HCT116 (cell line): Measurements from ENCODE around the gene LIX1. TPM values are rescaled to one million over a fixed set of nuclear protein-coding genes. Genes with fewer than 3 reads are reported as not detected.

Experiments used
- ATAC-seq: fragments of 200-7000 bp; cut with Tn5 transposase; 2 replicates; pipeline ENCODE4 v1.9.1; 2020; ENCODE audit warnings: mild to moderate bottlenecking, moderate library complexity
- BruUV-seq: library from RNA; stranded (reverse); fragments of 400-500 nt; replicated peaks from 2 replicates; lab custom pipeline; 2021; lab: Mats Ljungman, UMichigan
- CTCF ChIA-PET: fragments of 300-600 bp; sonication (Branson Sonifier 250); formaldehyde crosslinking; loops from one replicate; lab custom pipeline; 2021; ENCODE audit warnings: antibody characterized with exemption; lab: Charles Lee
- POLR2A ChIA-PET: fragments of 300-600, 350-600 bp; sonication (Branson Sonifier 250); formaldehyde crosslinking; loops from one replicate; lab custom pipeline; 2021; ENCODE audit warnings: antibody characterized with exemption; lab: Charles Lee
- RAD21 ChIA-PET, 2 experiments: fragments of 300-600 bp; sonication (Branson Sonifier 250); formaldehyde crosslinking; loops; one replicate each; lab custom pipeline; 2023; ENCODE audit warnings: low total read pairs in 2 of 2; ENCODE audit not compliant: uncharacterized antibody in 2 of 2, unreplicated experiment in 2 of 2, low non-redundant PET in 1 of 2; lab: Charles Lee
- DNase-seq: peaks from one replicate; pipeline ENCODE4 v3.0.0-alpha.2; 2010; ENCODE audit warnings: low read depth, low spot score
- H2AFZ ChIP-seq: fragments of 200-600 bp; shearing (Covaris generic), sonication (generic); 2 replicates; pipeline ENCODE4 v1.6.1; 2017; ENCODE audit warnings: low read depth, mixed run types, mixed read lengths, antibody characterized with exemption, low read length; ENCODE audit not compliant: poor library complexity, severe bottlenecking
- H3K27ac ChIP-seq: 2 replicates; pipeline ENCODE4 v1.5.1; 2012; ENCODE audit warnings: low read depth, low read length
- H3K27me3 ChIP-seq: fragments of 200-600 bp; sonication (generic); 2 replicates; pipeline ENCODE4 v1.6.1; 2016; ENCODE audit warnings: mixed run types, low read length, mixed read lengths; ENCODE audit not compliant: insufficient read depth
- H3K36me3 ChIP-seq, 2 experiments: fragments of 200-500 bp in 1 of 2; fragments of 200-600 bp in 1 of 2; sonication (Bioruptor generic) in 1 of 2; sonication (generic) in 1 of 2; 2 replicates each; pipeline versions ENCODE4 v1.5.1 to v1.6.1; 2014 to 2016; ENCODE audit warnings: low read length in 2 of 2, inconsistent platforms in 1 of 2, mixed read lengths in 1 of 2, mixed run types in 1 of 2; ENCODE audit not compliant: insufficient read depth in 2 of 2, control insufficient read depth in 1 of 2
- H3K4me1 ChIP-seq, 2 experiments: fragments of 200-600 bp in 1 of 2; sonication (generic) in 1 of 2; 2 replicates each; pipeline versions ENCODE4 v1.5.1 to v1.6.1; 2012 to 2017; ENCODE audit warnings: low read length in 2 of 2, inconsistent platforms in 1 of 2, mild to moderate bottlenecking in 1 of 2, mixed read lengths in 1 of 2, mixed run types in 1 of 2, moderate library complexity in 1 of 2; ENCODE audit not compliant: insufficient read depth in 2 of 2, control insufficient read depth in 1 of 2
- H3K4me2 ChIP-seq: fragments of 200-600 bp; sonication (generic); 2 replicates; pipeline ENCODE4 v1.6.1; 2017; ENCODE audit warnings: mixed run types, low read length, mixed read lengths
- H3K4me3 ChIP-seq, 2 experiments: fragments of 200-600 bp in 1 of 2; sonication (generic) in 1 of 2; replicated peaks in 1 of 2; 2 replicates each; pipeline ENCODE4 v1.5.1; 2011 to 2016; ENCODE audit warnings: low read length in 2 of 2, control low read depth in 1 of 2, low read depth in 1 of 2, mild to moderate bottlenecking in 1 of 2, mixed read lengths in 1 of 2, mixed run types in 1 of 2
- H3K79me2 ChIP-seq: fragments of 200-600 bp; sonication (generic); 2 replicates; pipeline ENCODE4 v1.6.1; 2017; ENCODE audit warnings: mild to moderate bottlenecking, mixed run types, low read length, moderate library complexity, mixed read lengths; ENCODE audit not compliant: insufficient read depth
- H3K9ac ChIP-seq: fragments of 200-600 bp; sonication (generic); 2 replicates; pipeline ENCODE4 v1.6.1; 2016; ENCODE audit warnings: low read length, mixed read lengths
- H3K9me2 ChIP-seq: fragments of 200-600 bp; sonication (generic), shearing (Covaris generic); 2 replicates; pipeline ENCODE4 v1.6.1; 2017; ENCODE audit warnings: mixed run types, mild to moderate bottlenecking, moderate library complexity; ENCODE audit not compliant: insufficient read depth
- H3K9me3 ChIP-seq, 2 experiments: fragments of 200-500 bp in 1 of 2; fragments of 200-600 bp in 1 of 2; sonication (Bioruptor generic) in 1 of 2; sonication (generic) in 1 of 2; 2 replicates each; pipeline ENCODE4 v1.6.1; 2014 to 2017; ENCODE audit warnings: low read length in 2 of 2, mixed read lengths in 2 of 2, inconsistent platforms in 1 of 2, low read depth in 1 of 2, mild to moderate bottlenecking in 1 of 2, mixed run types in 1 of 2, moderate library complexity in 1 of 2; ENCODE audit not compliant: control insufficient read depth in 1 of 2, insufficient read depth in 1 of 2
- H4K20me1 ChIP-seq: fragments of 200-600 bp; sonication (generic), shearing (Covaris generic); 2 replicates; pipeline ENCODE4 v1.6.1; 2017; ENCODE audit warnings: mixed run types, mild to moderate bottlenecking, moderate library complexity; ENCODE audit not compliant: insufficient read depth
- CBX3 ChIP-seq: IDR thresholded peaks from 2 replicates; pipeline ENCODE4 v1.6.1; 2012; ENCODE audit warnings: low read depth
- EZH2 ChIP-seq: fragments of 200-600 bp; sonication (generic); IDR thresholded peaks from 2 replicates; pipeline ENCODE4 v1.6.1; 2017; ENCODE audit warnings: antibody characterized with exemption, mixed run types
- EZH2phosphoT487 ChIP-seq: fragments of 200-600 bp; IDR thresholded peaks from 2 replicates; pipeline ENCODE4 v1.6.1; 2018; ENCODE audit warnings: antibody characterized with exemption, borderline replicate concordance
- FOSL1 ChIP-seq: IDR thresholded peaks from 2 replicates; pipeline ENCODE4 v1.6.1; 2012; ENCODE audit warnings: low read depth
- POLR2A ChIP-seq: IDR thresholded peaks from 2 replicates; pipeline ENCODE4 v1.7.0; 2011; ENCODE audit warnings: borderline replicate concordance; ENCODE audit not compliant: insufficient read depth, insufficient read length; ENCODE audit errors: extremely low read depth
- SP1 ChIP-seq: IDR thresholded peaks from 2 replicates; pipeline ENCODE4 v1.6.1; 2012; ENCODE audit warnings: low read depth
- TCF7L2 ChIP-seq: IDR thresholded peaks from 2 replicates; pipeline ENCODE4 v1.7.0; 2011; ENCODE audit warnings: borderline replicate concordance, inconsistent platforms; ENCODE audit not compliant: insufficient read depth, insufficient read length; ENCODE audit errors: extremely low read depth
- ZFX ChIP-seq: fragments of 450-650 bp; IDR thresholded peaks from 2 replicates; pipeline ENCODE4 v1.6.1; 2017
- ZNF274 ChIP-seq: fragments of 200-500 bp; sonication (Bioruptor generic); IDR thresholded peaks from 2 replicates; pipeline ENCODE4 v1.6.1; 2014; ENCODE audit warnings: mild to moderate bottlenecking, low read depth, low read length, inconsistent platforms
- intact Hi-C: fragments of 100-400 bp; cut with micrococcal nuclease; formaldehyde crosslinking; loops from 2 replicates; pipeline ENCODE4 v1.10.0; 2022
- total RNA-seq: library from RNA; stranded (reverse); gene quantifications from one replicate; pipeline ENCODE4 v1.2.1, GENCODE V29; 2021; ENCODE audit not compliant: unreplicated experiment
- TF ChIP-seq, protein P1 (sequence below): IDR thresholded peaks from 2 replicates; pipeline ENCODE4 v1.6.1; 2012
- TF ChIP-seq, protein P2 (sequence below): IDR thresholded peaks from 2 replicates; pipeline ENCODE4 v1.6.1; 2012

The LIX1 gene
- total RNA-seq, 1 experiment from 2014 or later: not detected

- Histone ChIP-seq H2AFZ (no peak overlapping the region), H3K27ac (no peak overlapping the region), H3K79me2 (no peaks in the 10 kb centered on the region), H3K4me1 (no peaks in the 10 kb centered on the region), H3K4me2 (no peak overlapping the region), H3K27me3 (no peaks in the 10 kb centered on the region), H3K9ac (no peak overlapping the region), H3K36me3 (no peaks in the 10 kb centered on the region), H3K9me3 (no peaks in the 10 kb centered on the region), H3K9me2 (no peaks in the 10 kb centered on the region), H4K20me1 (no peaks in the 10 kb centered on the region), H3K4me3 (no peak overlapping the region)
- intact Hi-C loops: no loop called here
- no TSS peak for BruUV-seq
- RAD21 ChIA-PET: no interaction called here
- no peak for ATAC-seq
- POLR2A ChIA-PET: no interaction called here
- CTCF ChIA-PET: no interaction called here
- TF ChIP-seq FOSL1 (no peak), POLR2A (no peak), EZH2 (no peak), TCF7L2 (no peak)
- TF ChIP-seq, protein P1, sequence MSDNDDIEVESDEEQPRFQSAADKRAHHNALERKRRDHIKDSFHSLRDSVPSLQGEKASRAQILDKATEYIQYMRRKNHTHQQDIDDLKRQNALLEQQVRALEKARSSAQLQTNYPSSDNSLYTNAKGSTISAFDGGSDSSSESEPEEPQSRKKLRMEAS: no peak
- no peak for DNase-seq
These were observed 75.0 kb downstream of the LIX1 start for GRCh38 chr5:97067296-97067850.

- Histone ChIP-seq H2AFZ (no peak overlapping the region), H3K9ac (no peak overlapping the region), H3K9me2 (no peaks in the 10 kb centered on the region), H3K4me3 (no peak overlapping the region), H4K20me1 (no peaks in the 10 kb centered on the region), H3K9me3 (no peaks in the 10 kb centered on the region), H3K4me2 (no peak overlapping the region), H3K27me3 (no peaks in the 10 kb centered on the region), H3K4me1 (no peaks in the 10 kb centered on the region), H3K79me2 (no peaks in the 10 kb centered on the region), H3K36me3 (no peaks in the 10 kb centered on the region), H3K27ac (no peak overlapping the region)
- RAD21 ChIA-PET: no interaction called here
- DNase-seq (no peak), ATAC-seq (no peak)
- POLR2A ChIA-PET: no interaction called here
- intact Hi-C loops: no loop called here
- TF ChIP-seq TCF7L2 (no peak), SP1 (no peak), EZH2phosphoT487 (no peak), ZNF274 (no peak), CBX3 (no peak), POLR2A (no peak), ZFX (no peak)
- TF ChIP-seq, protein P2, sequence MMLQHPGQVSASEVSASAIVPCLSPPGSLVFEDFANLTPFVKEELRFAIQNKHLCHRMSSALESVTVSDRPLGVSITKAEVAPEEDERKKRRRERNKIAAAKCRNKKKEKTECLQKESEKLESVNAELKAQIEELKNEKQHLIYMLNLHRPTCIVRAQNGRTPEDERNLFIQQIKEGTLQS: no peak
- BruUV-seq: no TSS peak
- CTCF ChIA-PET: interaction anchor here (1.0 kb wide), 1 partner anchor 68 kb away, joined by 3 read pairs; no protein-coding TSS in a partner anchor
These were observed 76.9 kb downstream of the LIX1 start for GRCh38 chr5:97065475-97065874.
